Suppressor macrophage (primary cell): Measurements from ENCODE around the gene TRABD2A.

Source experiments
- DNase-seq, 4 experiments: peaks; one replicate each; pipeline ENCODE4 v3.0.0-alpha.2; 2020 to 2022

Gene TRABD2A

GRCh38 chr2:84904717-84905174 is 23.9 kb upstream of the TRABD2A start:
- peak; percentile 81 to 87 (median 86) for DNase-seq

- no peak for DNase-seq
Measured at GRCh38 chr2:84904151-84904550, 23.3 kb upstream of the TRABD2A start.

GRCh38 chr2:84902526-84902925 is 21.6 kb upstream of the TRABD2A start:
- DNase-seq = no peak

DNA sequence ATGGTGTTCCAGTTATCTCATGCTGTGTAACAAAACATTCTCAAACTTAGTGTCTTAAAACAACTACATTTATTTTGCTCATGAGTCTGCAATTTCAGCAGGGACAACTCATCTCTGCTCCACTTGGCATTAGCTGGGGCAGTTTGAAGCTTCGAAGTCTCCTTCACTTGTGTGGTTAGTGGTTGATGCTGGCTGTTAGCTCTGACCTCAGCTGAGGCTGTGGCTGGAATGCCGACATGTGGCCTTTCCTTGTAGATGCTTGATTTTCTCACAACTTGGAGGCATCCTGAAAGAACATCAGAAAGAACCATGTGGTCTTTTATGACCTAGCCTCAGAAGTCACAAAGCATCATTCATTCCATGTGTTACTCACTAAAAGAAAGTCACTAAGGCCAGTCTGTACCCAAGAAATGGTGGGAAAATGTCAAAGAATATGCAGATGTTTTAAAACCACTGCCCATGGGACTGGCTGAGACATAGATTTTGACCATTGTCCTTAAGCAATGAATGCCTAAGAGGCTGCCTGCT is 20.8 kb upstream of the TRABD2A start:
- peak in 1 of 4 experiments; percentile 33 for DNase-seq

GRCh38 chr2:84900971-84901370 is 20.1 kb upstream of the TRABD2A start:
- peak; percentile 37 to 59 (median 54) for DNase-seq

DNA sequence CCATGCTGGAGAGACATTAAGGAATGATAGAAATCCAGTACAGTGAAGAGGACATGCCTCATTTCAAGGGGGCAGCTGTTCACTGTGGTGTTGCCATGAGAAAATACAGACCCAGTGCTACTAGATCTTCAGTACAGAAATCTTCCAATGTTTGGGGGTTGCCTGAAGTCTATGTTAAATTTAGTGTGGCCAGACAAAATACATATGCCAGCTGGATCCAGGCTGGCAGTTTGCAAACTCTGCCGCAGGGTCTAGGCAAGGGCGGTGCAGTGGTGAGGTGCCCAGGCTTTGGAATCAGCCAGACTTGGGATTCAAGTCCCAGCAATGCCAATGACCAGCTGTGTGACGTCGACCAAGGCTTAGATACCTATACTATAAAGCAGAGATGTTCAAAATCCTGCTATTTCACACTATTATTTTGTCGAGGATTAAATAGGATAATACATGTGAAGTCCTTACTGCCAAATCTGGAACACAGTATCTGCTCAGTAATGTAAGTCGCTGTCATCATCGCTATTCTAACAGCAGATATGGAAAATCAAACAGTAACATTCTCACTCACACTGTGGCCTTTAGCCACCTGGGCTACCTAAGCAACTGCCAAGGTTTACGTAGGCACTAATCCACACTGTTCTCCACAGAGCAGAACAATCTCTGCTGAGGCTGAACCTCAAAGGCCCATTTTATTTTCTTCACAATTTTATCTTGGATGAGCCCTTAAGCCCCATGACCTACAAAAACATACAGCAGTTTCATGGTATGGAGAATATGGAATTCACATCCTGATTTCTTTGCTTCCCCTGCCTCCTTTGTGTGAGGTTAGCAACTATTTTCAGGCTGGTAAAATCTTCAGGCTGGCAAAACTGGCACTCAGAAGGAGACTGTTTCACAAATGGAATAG is 18.7 kb upstream of the TRABD2A start:
- no peak for DNase-seq

DNA sequence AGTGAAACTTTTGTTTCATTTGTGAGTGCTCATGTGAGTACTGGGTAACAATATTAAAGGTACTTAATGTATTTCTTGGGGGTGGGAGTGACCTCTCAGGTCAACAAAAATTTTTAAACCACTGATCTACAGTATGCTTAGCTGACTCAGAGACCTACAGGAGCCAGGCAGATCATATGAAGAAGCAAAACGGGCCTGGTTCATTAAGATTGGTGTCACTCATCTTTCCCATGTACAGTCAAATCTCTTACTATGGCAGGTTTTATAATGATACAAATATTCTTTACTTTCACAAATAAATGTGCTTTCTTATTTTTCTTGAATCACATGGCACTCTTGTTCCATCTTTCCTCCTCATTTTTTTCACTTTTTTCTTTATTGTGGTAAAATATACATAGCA is 16.9 kb upstream of the TRABD2A start:
- peak in 2 of 4 experiments; percentile 22 to 32 for DNase-seq

DNA sequence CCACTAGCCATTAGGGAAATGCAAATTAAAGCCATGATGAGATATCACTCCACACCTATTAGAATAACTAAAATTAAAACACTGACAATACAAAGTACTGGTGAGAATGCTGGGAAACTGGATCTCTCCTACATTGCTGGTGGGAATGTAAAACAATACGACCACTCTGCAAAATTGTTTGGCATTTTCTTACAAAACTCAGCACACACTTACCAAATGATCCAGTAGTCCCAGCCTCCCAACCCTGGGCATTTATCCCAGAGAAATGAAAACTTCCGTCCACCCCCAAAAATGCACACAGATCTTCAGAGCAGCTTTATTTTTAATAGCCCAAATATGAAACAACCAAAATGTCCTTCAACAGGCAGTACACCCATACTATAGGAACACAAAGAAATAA is 15.7 kb upstream of the TRABD2A start:
- no peak for DNase-seq

- peak in 2 of 4 experiments; percentile 36 to 45 for DNase-seq
Measured at GRCh38 chr2:84894758-84895520, 14.1 kb upstream of the TRABD2A start.

- peak in 3 of 4 experiments; percentile 30 to 35 (median 34) for DNase-seq
Measured at GRCh38 chr2:84894131-84894586, 13.3 kb upstream of the TRABD2A start.

- DNase-seq = no peak
Measured at GRCh38 chr2:84891355-84892010, 10.6 kb upstream of the TRABD2A start.

DNA sequence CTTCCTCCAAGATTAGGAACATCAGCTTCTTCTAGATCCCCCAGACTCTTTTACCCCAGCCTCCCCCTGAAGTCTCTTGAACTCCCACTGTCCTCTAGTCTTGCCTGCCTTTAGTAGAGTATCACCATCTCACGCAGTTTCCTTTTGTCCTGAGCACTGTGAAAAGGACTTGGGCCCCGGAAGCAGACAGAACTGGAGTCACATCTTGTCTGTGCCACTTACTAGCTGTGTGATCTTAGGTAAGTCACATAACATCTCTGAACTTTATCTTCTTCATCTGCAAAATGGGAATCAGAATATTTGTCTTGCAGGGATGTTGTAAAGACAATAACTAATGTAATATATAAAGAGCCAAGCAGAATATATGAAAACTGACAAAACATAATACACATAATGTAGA is 8.4 kb upstream of the TRABD2A start:
- no peak for DNase-seq

GRCh38 chr2:84888401-84889276 is 7.8 kb upstream of the TRABD2A start:
- DNase-seq = peak; percentile 72 to 90 (median 84)

DNA sequence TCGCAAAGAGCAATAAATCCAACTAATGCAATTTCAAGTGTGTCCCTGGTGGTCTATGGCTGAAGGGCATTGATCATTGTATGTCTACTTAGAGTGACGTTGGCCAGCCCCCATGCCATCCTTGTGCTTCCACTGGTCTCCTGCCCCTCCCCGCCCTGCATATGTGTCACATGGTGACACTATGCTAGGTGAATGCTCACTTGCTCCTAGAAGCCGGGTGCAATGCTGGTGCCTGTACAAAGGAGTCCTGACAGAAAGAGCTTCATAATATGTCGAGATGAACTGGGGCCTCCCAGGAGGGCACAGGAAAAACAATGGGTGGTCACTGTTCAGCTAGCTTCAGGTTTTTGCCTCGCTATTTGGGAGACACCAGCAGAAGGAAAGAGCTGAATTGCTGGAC is 5.9 kb upstream of the TRABD2A start:
- no peak for DNase-seq

- DNase-seq = no peak
Measured at GRCh38 chr2:84885111-84885510, 4.2 kb upstream of the TRABD2A start.

GRCh38 chr2:84884449-84884848 is 3.6 kb upstream of the TRABD2A start:
- DNase-seq = no peak

DNA sequence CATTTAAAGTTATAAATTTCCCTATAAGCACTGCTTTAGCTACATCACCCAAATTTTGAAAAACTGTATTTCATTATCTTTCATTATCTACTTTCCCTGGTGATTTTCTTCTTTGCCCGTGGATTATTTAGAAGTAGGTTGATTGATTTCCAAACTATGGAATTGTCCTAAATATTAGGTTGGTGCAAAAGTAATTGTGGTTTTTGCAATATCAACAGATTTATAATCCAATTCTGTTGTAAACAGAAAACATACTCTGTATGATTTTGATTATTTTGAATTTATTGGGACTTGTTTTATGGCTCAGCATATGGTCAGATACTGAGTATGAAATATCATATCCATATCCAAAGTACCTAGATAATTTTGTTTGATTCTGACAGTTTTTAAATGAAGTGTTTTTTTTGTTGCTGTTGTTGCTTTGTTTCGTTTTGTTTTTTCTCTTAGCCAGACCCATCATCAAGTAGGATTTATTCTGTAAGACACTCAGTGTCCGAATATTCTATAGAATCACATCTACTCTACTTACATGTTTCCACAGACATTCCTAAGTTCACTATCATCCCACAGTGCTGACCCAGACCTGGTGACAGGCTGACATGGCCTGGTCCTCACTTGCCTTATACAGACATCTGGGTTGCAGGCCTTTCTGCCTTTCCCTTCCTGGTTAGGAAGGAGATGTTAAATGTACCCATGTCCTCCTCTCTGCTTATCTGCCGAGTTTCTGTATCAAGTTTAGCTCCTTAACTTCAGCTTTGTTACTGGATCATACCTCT is 2.1 kb upstream of the TRABD2A start:
- no peak for DNase-seq

- DNase-seq = no peak
Measured at GRCh38 chr2:84882414-84882738, 1.5 kb upstream of the TRABD2A start.

DNA sequence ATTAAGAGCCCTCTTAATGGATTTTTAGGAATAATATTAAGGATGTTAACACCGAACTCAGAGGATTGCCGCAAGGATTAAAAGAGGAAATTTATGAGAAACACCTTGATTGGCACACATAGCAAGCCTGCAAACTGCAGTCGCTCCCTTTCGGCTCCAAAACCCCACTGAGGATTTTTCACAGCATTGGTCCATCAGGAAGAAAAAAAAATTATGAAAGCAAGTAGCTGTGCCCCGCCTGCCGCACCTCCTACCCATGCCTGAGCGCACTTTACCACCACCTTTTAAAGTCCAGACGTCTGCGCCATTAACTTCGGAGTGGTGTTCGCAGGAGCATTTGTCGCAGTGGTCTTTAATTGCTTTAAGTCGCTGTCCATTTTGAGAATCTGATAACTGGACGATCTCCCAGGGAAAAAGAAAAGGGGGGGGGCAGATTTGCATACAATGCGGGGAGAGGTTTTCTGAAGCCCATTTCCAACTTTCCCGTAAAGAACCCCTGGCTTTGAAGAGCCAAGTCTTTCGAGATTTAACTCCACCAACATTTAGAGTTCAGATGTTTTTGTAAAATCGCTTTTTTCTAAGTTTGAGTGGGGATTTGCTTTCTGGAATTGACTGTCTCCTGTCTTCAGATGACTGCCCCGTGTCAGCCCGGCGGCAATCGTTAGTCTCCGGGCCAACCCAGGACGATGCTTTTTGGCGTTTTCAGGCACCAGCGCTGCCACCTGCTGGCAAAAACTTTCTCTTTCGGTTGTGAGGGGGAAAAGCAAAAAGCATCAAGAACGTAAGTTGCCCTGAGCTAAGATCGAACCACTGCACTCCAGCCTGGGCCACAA is 913 bp upstream of the TRABD2A start:
- peak; percentile 80 to 88 (median 86) for DNase-seq

- no peak for DNase-seq
Measured at GRCh38 chr2:84880395-84880644, 564 bp downstream of the TRABD2A start.
